Sigmoid colon (tissue), 7 donors: Measurements from ENCODE around the gene MTNR1B. TPM values are rescaled to one million over a fixed set of nuclear protein-coding genes. Genes with fewer than 3 reads are reported as not detected.

Experiments
- DNase-seq: peaks from one replicate; pipeline ENCODE4 v3.0.0-alpha.2; 2019
- H3K27ac ChIP-seq, 4 donors: fragments of 200-600 bp; sonication (generic); one replicate each; pipeline ENCODE4 v1.5.1; 2016 to 2019; ENCODE audit warnings: mild to moderate bottlenecking in 1 of 4
- H3K27me3 ChIP-seq, 3 donors: fragments of 200-600 bp; sonication (generic); one replicate each; pipeline ENCODE4 v1.5.1; 2019; ENCODE audit warnings: mild to moderate bottlenecking in 1 of 3
- H3K36me3 ChIP-seq, 4 donors: fragments of 200-600 bp; sonication (generic); one replicate each; pipeline ENCODE4 v1.5.1; 2016 to 2019
- H3K4me1 ChIP-seq, 4 donors: fragments of 200-600 bp; sonication (generic); one replicate each; pipeline ENCODE4 v1.5.1; 2017 to 2019
- H3K4me3 ChIP-seq, 4 donors: fragments of 200-600 bp; sonication (generic); one replicate each; pipeline ENCODE4 v1.5.1; 2017 to 2019; ENCODE audit warnings: mild to moderate bottlenecking in 2 of 4, moderate library complexity in 1 of 4
- H3K9me3 ChIP-seq, 4 donors: fragments of 200-600 bp in 3 of 4; sonication (generic) in 3 of 4; one replicate each; pipeline versions ENCODE4 v1.5.1 to v1.6.1; 2013 to 2019
- EP300 ChIP-seq, 4 donors: sonication (generic); formaldehyde crosslinking; IDR thresholded peaks; one replicate each; pipeline ENCODE4 v1.6.1; 2017; ENCODE audit warnings: antibody characterized with exemption in 4 of 4
- POLR2A ChIP-seq, 2 donors: fragments of 450-650 bp; IDR thresholded peaks; one replicate each; pipeline ENCODE4 v1.6.1; 2016; ENCODE audit warnings: antibody characterized with exemption in 2 of 2, mild to moderate bottlenecking in 2 of 2, moderate library complexity in 2 of 2
- POLR2AphosphoS5 ChIP-seq, 4 donors: sonication (generic); formaldehyde crosslinking; IDR thresholded peaks; one replicate each; pipeline ENCODE4 v1.6.1; 2017; ENCODE audit warnings: antibody characterized with exemption in 4 of 4
- WGBS, 2 donors: extraction: QIAGEN DNeasy Blood & Tissue Kit; methylation state at CpG; one replicate each; pipeline ENCODE4 v1.1.7; 2013; 5-methylcytosine and 5-hydroxymethylcytosine counted together
- intact Hi-C: fragments of 100-400 bp; cut with DNase I; formaldehyde crosslinking; loops from one replicate; pipeline ENCODE4 v1.15.1; 2023
- polyA plus RNA-seq, 3 donors: library from polyadenylated mRNA; stranded (reverse); fragments of 200-250 nt; gene quantifications; one replicate each; pipeline ENCODE4 v1.2.3, GENCODE V29; 2013
- total RNA-seq, 4 donors: library from RNA; depleted of rRNA; stranded (reverse); fragments of >200 nt; gene quantifications; one replicate each; pipeline ENCODE4 v1.1.0, GENCODE V29; 2016
- TF ChIP-seq, protein P1 (sequence below), 4 experiments: fragments of 450-650 bp in 3 of 4; fragments of 200-600 bp in 1 of 4; IDR thresholded peaks; one replicate each; pipeline ENCODE4 v1.5.1; 2016 to 2019; ENCODE audit warnings: antibody characterized with exemption in 4 of 4, mild to moderate bottlenecking in 3 of 4, moderate library complexity in 2 of 4
- donor health status: healthy with polysubstance abuse.
- donor health status: Bipolar disorder and iron deficiency.
- donor health status: healthy.

MTNR1B gene
- total and polyA plus RNA-seq, 7 donors, result not detected

DNA sequence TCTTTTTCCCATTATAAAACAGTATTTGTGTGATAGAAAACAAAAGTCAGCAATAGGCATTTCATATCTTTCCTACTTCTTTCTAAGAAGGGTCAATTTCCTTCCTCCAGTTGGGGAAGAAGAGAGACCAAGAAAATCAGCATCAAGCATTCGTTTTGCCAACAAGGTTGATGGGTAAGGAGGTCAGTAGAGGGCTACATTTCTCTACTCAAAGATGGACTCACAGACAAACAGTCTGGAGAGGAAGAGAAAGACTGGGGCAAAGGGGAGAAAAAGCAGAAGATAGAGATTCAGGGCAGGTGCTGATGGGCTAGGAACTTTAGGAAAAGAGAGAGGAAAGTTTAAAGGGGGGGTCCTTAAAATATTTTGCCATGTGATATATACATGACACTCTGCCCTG, 8.6 kb upstream of the MTNR1B start:
- no peaks in the 10 kb centered on the region for H3K9me3 ChIP-seq
- no peak overlapping the region for H3K27ac ChIP-seq
- no peaks in the 10 kb centered on the region for H3K4me1 ChIP-seq
- no peaks in the 10 kb centered on the region for H3K36me3 ChIP-seq
- TF ChIP-seq, protein P1, sequence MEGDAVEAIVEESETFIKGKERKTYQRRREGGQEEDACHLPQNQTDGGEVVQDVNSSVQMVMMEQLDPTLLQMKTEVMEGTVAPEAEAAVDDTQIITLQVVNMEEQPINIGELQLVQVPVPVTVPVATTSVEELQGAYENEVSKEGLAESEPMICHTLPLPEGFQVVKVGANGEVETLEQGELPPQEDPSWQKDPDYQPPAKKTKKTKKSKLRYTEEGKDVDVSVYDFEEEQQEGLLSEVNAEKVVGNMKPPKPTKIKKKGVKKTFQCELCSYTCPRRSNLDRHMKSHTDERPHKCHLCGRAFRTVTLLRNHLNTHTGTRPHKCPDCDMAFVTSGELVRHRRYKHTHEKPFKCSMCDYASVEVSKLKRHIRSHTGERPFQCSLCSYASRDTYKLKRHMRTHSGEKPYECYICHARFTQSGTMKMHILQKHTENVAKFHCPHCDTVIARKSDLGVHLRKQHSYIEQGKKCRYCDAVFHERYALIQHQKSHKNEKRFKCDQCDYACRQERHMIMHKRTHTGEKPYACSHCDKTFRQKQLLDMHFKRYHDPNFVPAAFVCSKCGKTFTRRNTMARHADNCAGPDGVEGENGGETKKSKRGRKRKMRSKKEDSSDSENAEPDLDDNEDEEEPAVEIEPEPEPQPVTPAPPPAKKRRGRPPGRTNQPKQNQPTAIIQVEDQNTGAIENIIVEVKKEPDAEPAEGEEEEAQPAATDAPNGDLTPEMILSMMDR (IDR thresholded peaks at IDR 0.05), result no peak
- TF ChIP-seq POLR2AphosphoS5 (IDR thresholded peaks at IDR 0.05) (no peak), EP300 (IDR thresholded peaks at IDR 0.05) (no peak)
- intact Hi-C loops, result no loop called here
- H3K4me3 ChIP-seq, result no peak overlapping the region
- DNase-seq, result no peak
- H3K27me3 ChIP-seq, result no peaks in the 10 kb centered on the region
- WGBS, 2 donors, result 59 to 72% methylated on average over 1 of the region's 1 CpG

DNA sequence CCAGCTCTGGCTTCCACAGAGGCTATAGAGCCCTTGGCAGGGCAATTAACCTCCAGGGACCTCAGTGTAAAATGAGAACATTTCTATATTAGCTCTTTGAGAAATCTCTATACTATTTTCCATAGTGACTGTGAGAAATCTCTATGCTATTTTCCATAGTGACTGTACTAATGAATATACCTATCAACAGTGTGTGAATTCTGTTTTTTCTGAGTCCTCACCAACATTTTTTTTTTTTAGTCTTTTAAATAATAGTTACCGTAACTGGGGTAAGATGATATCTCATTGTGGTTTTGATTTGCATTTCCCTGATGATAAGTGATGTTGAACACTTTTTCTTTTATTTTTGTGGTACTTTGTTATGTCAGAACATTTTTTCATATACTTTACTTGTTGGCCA, 7.0 kb upstream of the MTNR1B start:
- Histone ChIP-seq H3K9me3 (no peaks in the 10 kb centered on the region), H3K4me3 (no peak overlapping the region), H3K36me3 (no peaks in the 10 kb centered on the region), H3K4me1 (no peaks in the 10 kb centered on the region), H3K27ac (no peak overlapping the region), H3K27me3 (no peaks in the 10 kb centered on the region)
- 71 to 88% methylated on average over 1 of the region's 1 CpG for WGBS, 2 donors
- intact Hi-C loops, result no loop called here
- no peak for DNase-seq
- TF ChIP-seq, protein P1 (IDR thresholded peaks at IDR 0.05), result no peak
- no peak for TF ChIP-seq POLR2A (IDR thresholded peaks at IDR 0.05)
- no peak for TF ChIP-seq EP300 (IDR thresholded peaks at IDR 0.05)
- TF ChIP-seq POLR2AphosphoS5 (IDR thresholded peaks at IDR 0.05), result no peak

DNA sequence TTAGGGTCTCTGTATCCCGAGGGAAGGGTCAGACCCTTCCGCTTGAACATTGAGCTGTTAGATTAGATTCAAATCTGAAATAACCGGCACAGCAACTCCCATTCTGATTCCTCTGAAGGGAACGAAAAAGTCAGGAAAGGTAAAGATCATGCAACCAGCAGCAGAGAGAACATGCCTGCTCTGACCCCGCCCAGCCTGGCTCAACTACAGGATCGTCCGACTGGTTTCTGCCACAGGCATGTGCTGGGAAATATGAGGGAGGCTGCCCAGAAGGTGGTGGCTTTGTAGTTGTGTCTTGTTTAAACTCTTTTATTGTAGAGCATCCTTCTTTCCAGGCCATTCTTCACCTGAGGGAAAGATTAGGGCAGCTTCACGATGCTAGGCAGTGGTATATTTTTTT, 5.0 kb upstream of the MTNR1B start:
- Histone ChIP-seq H3K27me3 (peaks cover 1 to 10% (median 6%) of the 10 kb centered on the region in 3 donors), H3K36me3 (no peaks in the 10 kb centered on the region), H3K4me3 (no peak overlapping the region), H3K4me1 (no peaks in the 10 kb centered on the region), H3K9me3 (no peaks in the 10 kb centered on the region), H3K27ac (no peak overlapping the region)
- 29 to 79% methylated on average over 8 of the region's 8 CpGs for WGBS, 2 donors
- no peak for DNase-seq
- intact Hi-C loops, result no loop called here
- TF ChIP-seq POLR2A (IDR thresholded peaks at IDR 0.05), result no peak
- no peak for TF ChIP-seq POLR2AphosphoS5 (IDR thresholded peaks at IDR 0.05)
- TF ChIP-seq, protein P1 (IDR thresholded peaks at IDR 0.05), result no peak
- no peak for TF ChIP-seq EP300 (IDR thresholded peaks at IDR 0.05)

DNA sequence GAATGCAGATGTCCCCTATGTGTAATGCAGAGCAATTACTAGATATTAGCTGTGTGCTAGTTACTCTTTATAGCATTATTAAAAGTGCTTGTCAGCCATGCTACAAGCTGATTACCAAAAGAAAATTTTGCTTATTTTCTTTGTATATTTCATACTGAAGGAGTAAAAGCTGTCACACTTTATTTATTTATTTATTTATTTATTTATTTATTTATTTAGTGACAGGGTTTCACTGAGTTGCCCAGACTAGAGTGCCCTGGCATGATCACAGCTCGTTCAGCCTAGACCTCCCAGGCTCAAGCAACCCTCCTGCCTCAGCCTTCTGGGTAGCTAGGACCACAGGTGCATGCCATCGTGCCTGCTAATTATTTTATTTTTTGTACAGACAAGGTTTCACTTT, 4.3 kb upstream of the MTNR1B start:
- WGBS, 2 donors, result 78 to 82% methylated on average over 2 of the region's 2 CpGs
- H3K4me3 ChIP-seq, result no peak overlapping the region
- TF ChIP-seq POLR2A (IDR thresholded peaks at IDR 0.05) (no peak), EP300 (IDR thresholded peaks at IDR 0.05) (no peak), POLR2AphosphoS5 (IDR thresholded peaks at IDR 0.05) (no peak)
- TF ChIP-seq, protein P1 (IDR thresholded peaks at IDR 0.05), result no peak
- no peaks in the 10 kb centered on the region for H3K36me3 ChIP-seq
- peaks cover 5 to 18% (median 13%) of the 10 kb centered on the region in 3 donors for H3K27me3 ChIP-seq
- intact Hi-C loops, result no loop called here
- no peaks in the 10 kb centered on the region for H3K4me1 ChIP-seq
- H3K27ac ChIP-seq, result no peak overlapping the region
- no peaks in the 10 kb centered on the region for H3K9me3 ChIP-seq
- DNase-seq, result no peak

DNA sequence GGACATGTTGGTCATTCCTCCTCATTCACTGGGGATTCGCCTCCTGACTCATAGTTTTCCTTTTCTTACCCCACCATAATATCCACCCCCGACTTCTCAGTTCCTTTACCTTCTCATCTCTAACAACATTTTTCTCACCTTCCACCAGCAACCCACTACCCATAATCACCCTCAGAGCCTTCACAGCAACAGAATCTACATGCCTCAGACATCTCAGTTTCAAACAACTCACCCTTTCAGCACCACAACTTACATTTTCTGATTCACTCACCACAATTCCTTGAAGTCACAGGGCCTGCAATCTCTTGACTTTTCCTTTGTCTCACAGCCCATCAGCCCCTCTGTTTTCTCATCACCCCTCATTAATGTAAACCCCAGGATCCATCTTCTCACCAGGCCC, 2.3 kb upstream of the MTNR1B start:
- Histone ChIP-seq H3K9me3 (no peaks in the 10 kb centered on the region), H3K27ac (no peak overlapping the region), H3K4me1 (no peaks in the 10 kb centered on the region), H3K4me3 (no peak overlapping the region), H3K36me3 (no peaks in the 10 kb centered on the region), H3K27me3 (peaks cover 5 to 27% (median 13%) of the 10 kb centered on the region in 3 donors)
- 87 to 91% methylated on average over 2 of the region's 2 CpGs for WGBS, 2 donors
- intact Hi-C loops, result no loop called here
- TF ChIP-seq POLR2A (IDR thresholded peaks at IDR 0.05), result no peak
- TF ChIP-seq POLR2AphosphoS5 (IDR thresholded peaks at IDR 0.05), result no peak
- TF ChIP-seq, protein P1 (IDR thresholded peaks at IDR 0.05), result no peak
- TF ChIP-seq EP300 (IDR thresholded peaks at IDR 0.05), result no peak
- no peak for DNase-seq
